GM19324 (cell line): Measurements from ENCODE around the gene UQCRQ.

Experiments used
- ATAC-seq: cut with Tn5 transposase; IDR thresholded peaks from one replicate; pipeline ENCODE4 v1.9.1; 2021; ENCODE audit warnings: mild to moderate bottlenecking, moderate library complexity; ENCODE audit not compliant: unreplicated experiment, low FRiP score

The UQCRQ gene

GRCh38 chr5:132865668-132866341 lies 637 bp upstream of the UQCRQ start:
- ATAC-seq: peak; percentile 27

GRCh38 chr5:132867046-132867451 lies 607 bp downstream of the UQCRQ start:
- no peak for ATAC-seq

GRCh38 chr5:132868754-132869153 lies 2.3 kb downstream of the UQCRQ start:
- no peak for ATAC-seq

GRCh38 chr5:132870801-132871200 lies 4.4 kb downstream of the UQCRQ start:
- ATAC-seq: no peak

- no peak for ATAC-seq
These were observed 5.2 kb downstream of the UQCRQ start for GRCh38 chr5:132871459-132872284.

GRCh38 chr5:132872788-132873118 lies 6.3 kb downstream of the UQCRQ start:
- ATAC-seq: no peak

GRCh38 chr5:132873119-132873929 lies 6.9 kb downstream of the UQCRQ start, which contains the start of gene LEAP2:
Gene LEAP2, plus strand, starts transcription at chr5:132873668. Its CDS starts 27 bp downstream, at chr5:132873695.
- ATAC-seq: no peak

- ATAC-seq: no peak
These were observed 7.5 kb downstream of the UQCRQ start for GRCh38 chr5:132873930-132874271.

- ATAC-seq: no peak
These were observed 9.7 kb downstream of the UQCRQ start for GRCh38 chr5:132876020-132876759.

GRCh38 chr5:132877466-132877865 lies 11.0 kb downstream of the UQCRQ start:
- ATAC-seq: no peak

GRCh38 chr5:132877938-132878337 lies 11.5 kb downstream of the UQCRQ start:
- no peak for ATAC-seq

- no peak for ATAC-seq
These were observed 16.9 kb downstream of the UQCRQ start for GRCh38 chr5:132883261-132883834.

- ATAC-seq: no peak
These were observed 18.1 kb downstream of the UQCRQ start for GRCh38 chr5:132884548-132884947.

- no peak for ATAC-seq
These were observed 19.8 kb downstream of the UQCRQ start for GRCh38 chr5:132886064-132886823.

- no peak for ATAC-seq
These were observed 20.8 kb downstream of the UQCRQ start for GRCh38 chr5:132887283-132887682.

- no peak for ATAC-seq
These were observed 23.1 kb downstream of the UQCRQ start for GRCh38 chr5:132889501-132889900.

GRCh38 chr5:132890817-132891216 lies 24.4 kb downstream of the UQCRQ start:
- ATAC-seq: no peak

- no peak for ATAC-seq
These were observed 29.4 kb downstream of the UQCRQ start for GRCh38 chr5:132895719-132896305.

- ATAC-seq: no peak
These were observed 30.2 kb downstream of the UQCRQ start for GRCh38 chr5:132896685-132897084.
